Forelimb muscle (tissue), 1 donor: Measurements from ENCODE around the gene DLG5. TPM values are rescaled to one million over a fixed set of nuclear protein-coding genes. Genes with fewer than 3 reads are reported as not detected.
"Not testable (repeated sequence)": the region's sequence is repeated elsewhere in the genome, so short reads cannot be mapped to it uniquely, and the experiment has no call there.

Source experiments
- DNase-seq: peaks from one replicate; pipeline ENCODE4 v3.0.0-alpha.2; 2013; ENCODE audit warnings: low read depth
- polyA plus RNA-seq: library from polyadenylated mRNA; unstranded; fragments of 120-200 nt; gene quantifications from one replicate; pipeline ENCODE4 v1.2.1, GENCODE V29; 2013; ENCODE audit not compliant: insufficient read length

Gene DLG5
- polyA plus RNA-seq, 1 donor: 20.6 TPM

- no peak for DNase-seq
These were observed 132.1 kb downstream of the DLG5 start for GRCh38 chr10:77794256-77795142.

DNA sequence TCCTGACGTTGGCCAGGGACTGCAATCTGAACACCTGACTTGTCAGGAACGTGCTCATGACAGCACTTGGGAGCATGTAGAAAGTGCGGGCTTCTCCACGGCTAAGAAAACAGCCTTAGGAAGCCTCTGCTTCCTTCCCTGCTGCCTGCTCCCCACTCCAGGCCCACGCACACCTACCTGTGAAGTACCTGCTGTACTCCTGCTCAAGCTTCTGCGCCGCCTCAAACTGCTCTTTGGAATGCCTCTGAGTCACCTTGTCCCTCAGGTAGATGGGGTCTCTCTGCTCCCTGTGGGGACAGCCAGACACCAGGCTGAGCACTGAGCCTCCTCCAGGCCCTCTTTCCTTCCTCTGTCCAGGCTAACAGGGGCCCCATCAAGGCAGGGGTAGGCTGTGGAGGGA lies 132.7 kb downstream of the DLG5 start:
- no peak for DNase-seq

- no peak for DNase-seq
These were observed 134.4 kb downstream of the DLG5 start for GRCh38 chr10:77792155-77792554.

- no peak for DNase-seq
These were observed 135.0 kb downstream of the DLG5 start for GRCh38 chr10:77791506-77791905.

- no peak for DNase-seq
These were observed 136.7 kb downstream of the DLG5 start for GRCh38 chr10:77789861-77790260.

DNA sequence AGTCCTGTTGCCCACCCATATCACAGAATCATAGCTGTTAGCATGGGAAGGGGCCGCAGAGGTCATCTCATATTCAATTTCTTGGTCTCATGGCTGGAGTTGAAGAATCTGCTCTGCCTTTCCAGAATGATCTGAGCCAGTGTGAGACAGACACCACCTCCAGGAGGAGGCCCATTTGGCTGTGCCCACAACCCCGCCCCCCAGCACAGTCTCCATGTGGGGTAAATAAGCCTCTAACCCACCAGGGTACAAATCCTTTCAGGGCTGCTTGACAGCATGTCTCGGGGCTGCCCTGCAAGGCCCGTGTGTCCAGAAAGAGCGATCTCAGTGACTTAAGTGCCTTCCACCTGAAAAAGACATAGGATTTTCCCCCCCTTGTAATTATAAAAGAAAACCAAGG lies 137.5 kb downstream of the DLG5 start:
- DNase-seq: no peak

GRCh38 chr10:77788496-77789010 lies 138.0 kb downstream of the DLG5 start:
- DNase-seq: no peak

DNA sequence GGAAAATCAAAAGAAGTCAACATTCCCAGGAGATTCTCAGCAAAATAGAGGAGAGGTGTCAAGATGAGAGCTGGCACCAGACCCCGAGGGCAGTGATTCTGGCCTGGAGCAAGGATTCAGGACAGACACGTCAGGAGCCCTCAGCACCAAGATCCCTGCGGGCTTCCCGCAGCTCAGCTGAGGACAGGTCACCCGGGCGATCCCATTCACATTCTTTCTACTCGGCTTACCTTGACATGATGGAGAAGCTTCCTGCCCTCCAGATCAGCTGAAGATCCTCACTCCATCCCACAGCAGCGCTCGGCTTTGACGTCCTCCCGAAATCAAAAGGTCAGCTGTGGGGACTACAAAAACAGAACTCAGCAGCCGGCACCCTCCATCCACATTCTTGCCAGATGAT lies 139.1 kb downstream of the DLG5 start:
- DNase-seq: no peak

DNA sequence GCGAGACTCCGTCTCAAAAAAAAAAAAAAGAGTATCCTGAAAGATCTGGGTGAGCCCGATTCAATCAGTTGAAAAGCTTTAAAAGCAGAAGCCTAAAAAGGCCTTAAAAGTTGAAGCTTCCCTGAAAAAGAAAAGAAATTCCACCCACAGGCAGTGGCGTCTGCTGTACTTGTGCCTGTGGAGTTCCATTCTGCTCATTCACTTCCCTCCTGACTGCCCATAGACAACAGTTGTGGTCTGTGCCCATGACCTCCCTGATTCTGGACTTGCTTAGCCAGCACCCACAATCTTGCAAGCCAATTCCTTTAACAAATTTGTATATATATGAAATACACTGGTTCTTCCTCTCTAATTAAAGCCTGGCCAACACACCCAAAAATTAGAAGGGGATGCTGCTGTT lies 141.7 kb downstream of the DLG5 start:
- no peak for DNase-seq

GRCh38 chr10:77782328-77783061 lies 144.1 kb downstream of the DLG5 start:
- DNase-seq: no peak

DNA sequence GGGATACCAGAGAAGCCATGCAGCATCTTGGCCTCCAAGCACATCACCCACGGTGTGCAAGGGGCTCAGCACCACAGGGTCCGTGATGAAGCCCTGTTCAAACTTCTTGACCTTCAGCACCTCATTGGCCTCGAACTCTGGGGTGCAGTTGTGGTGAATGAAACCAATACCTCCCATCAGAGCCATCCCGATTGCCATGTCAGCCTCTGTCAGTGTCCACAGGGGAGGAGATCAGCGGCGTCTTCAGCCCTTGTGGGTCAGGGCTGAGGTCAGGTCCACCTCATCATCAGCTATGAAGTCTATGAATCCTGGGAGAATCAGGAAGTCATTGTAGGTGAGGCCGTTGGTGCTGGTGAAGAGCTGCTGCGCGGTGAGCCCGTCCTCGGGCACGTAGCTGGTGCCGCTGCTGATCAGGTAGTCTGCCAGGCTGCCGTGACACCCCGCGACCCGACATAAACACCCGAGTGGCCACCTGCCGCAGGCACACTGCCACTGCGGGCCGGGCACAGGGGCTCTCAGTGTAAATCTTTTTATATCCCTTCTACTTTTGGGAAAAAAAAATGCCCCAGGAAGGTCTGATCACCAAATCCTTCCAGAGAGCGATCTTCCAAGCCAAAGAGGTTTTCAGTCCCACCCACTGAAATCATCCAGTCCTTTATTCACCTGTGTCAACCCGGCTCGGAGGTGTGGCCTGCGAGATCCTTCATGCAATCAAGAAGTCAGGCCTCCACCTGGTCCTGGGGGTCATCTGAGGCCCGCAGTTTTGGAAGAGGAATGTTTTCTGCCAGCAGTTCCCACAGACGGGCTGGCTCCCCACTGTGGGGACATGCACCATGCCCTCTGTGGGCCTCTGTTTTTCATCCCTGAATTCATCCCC lies 144.9 kb downstream of the DLG5 start:
- no peak for DNase-seq

GRCh38 chr10:77780180-77780579 lies 146.4 kb downstream of the DLG5 start:
- DNase-seq: no peak

- DNase-seq: no peak
These were observed 150.1 kb downstream of the DLG5 start for GRCh38 chr10:77776487-77776886.

GRCh38 chr10:77774940-77775391 lies 151.6 kb downstream of the DLG5 start:
- DNase-seq: no peak

- DNase-seq: no peak
These were observed 152.7 kb downstream of the DLG5 start for GRCh38 chr10:77773631-77774426.

GRCh38 chr10:77772852-77773600 lies 153.5 kb downstream of the DLG5 start:
- not testable (repeated sequence) for DNase-seq

GRCh38 chr10:77771851-77772250 lies 154.7 kb downstream of the DLG5 start:
- DNase-seq: no peak

- DNase-seq: no peak
These were observed 155.1 kb downstream of the DLG5 start for GRCh38 chr10:77771450-77771849.

GRCh38 chr10:77770868-77771175 lies 155.7 kb downstream of the DLG5 start:
- no peak for DNase-seq
